ENCODE measurements around the gene TAF3.

Gene TAF3

GRCh38 chr10:7890781-7891180, 72.5 kb downstream of the TAF3 start:
- Histone ChIP-seq H2BK120ac (ENCODE audit: insufficient read depth, low read length, poor library complexity) (no peak overlapping the region), H3K4me1 (ENCODE audit: control insufficient read depth in 1 of 2, insufficient read depth in 2 of 2, low read length in 2 of 2) (peaks cover 2 to 3% of the 10 kb centered on the region in 2 experiments), H3K14ac (ENCODE audit: low read length) (no peak overlapping the region), H4K91ac (ENCODE audit: low read depth, low read length) (no peak overlapping the region), H4K12ac (ENCODE audit: low read depth, low read length) (no peak overlapping the region), H3K79me1 (ENCODE audit: low read length) (no peaks in the 10 kb centered on the region), H3K9me3 (ENCODE audit: insufficient read depth, low read depth, low read length) (no peaks in the 10 kb centered on the region), H2BK12ac (ENCODE audit: low read length) (no peak overlapping the region), H2AFZ (ENCODE audit: insufficient read depth, low read length, poor library complexity) (no peak overlapping the region), H3K4ac (ENCODE audit: low read depth, low read length) (no peak overlapping the region), H2AK5ac (ENCODE audit: low read length) (no peak overlapping the region), H3K27ac (ENCODE audit: low read depth, low read length) (no peak overlapping the region), H3K9ac (ENCODE audit: low read length) (no peak overlapping the region), H4K8ac (ENCODE audit: low read depth, low read length) (no peak overlapping the region), H3K79me2 (ENCODE audit: control insufficient read depth, insufficient read depth, low read length, poor library complexity) (no peaks in the 10 kb centered on the region), H3K4me2 (ENCODE audit: low read length) (no peak overlapping the region), H3K27me3 (ENCODE audit: insufficient read depth, low read length) (no peaks in the 10 kb centered on the region), H2BK5ac (ENCODE audit: low read depth, low read length, poor library complexity) (no peak overlapping the region), H3K18ac (ENCODE audit: low read length) (no peak overlapping the region), H3K36me3 (ENCODE audit: control insufficient read depth in 1 of 2, insufficient read depth in 2 of 2, low read length in 2 of 2) (no peaks in the 10 kb centered on the region), H3K23ac (ENCODE audit: low read length) (no peak overlapping the region), H3K4me3 (ENCODE audit: low read depth, low read length) (no peak overlapping the region)
- WGBS (ENCODE audit: extremely low coverage, insufficient coverage, insufficient read length), result no CpG with 5 or more reads among the region's 6 CpGs
- no peak for DNase-seq

DNA sequence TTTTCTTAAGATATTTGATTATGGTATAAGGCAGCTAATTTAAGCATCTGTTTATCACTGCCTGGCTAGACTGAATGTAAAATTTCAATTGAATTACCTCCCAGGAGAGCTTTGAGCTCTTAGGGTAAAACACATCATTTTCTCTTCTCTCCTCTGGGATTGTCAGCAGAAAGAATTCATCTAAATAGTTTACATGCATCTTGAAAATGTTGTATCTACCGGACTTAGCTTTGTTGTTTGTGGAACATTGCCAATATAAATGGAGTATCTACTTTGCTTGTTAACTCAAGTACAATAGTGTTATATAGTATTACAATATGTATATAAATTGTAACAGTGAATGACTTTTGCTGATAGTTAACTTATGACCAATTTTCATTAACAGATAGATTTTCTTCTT, 73.3 kb downstream of the TAF3 start:
- H2BK120ac ChIP-seq (ENCODE audit: insufficient read depth, low read length, poor library complexity), result no peak overlapping the region
- no peak overlapping the region for H3K14ac ChIP-seq (ENCODE audit: low read length)
- no peak overlapping the region for H3K4me3 ChIP-seq (ENCODE audit: low read depth, low read length)
- no peak overlapping the region for H3K27ac ChIP-seq (ENCODE audit: low read depth, low read length)
- no peaks in the 10 kb centered on the region for H3K79me1 ChIP-seq (ENCODE audit: low read length)
- no peak overlapping the region for H3K18ac ChIP-seq (ENCODE audit: low read length)
- no peak overlapping the region for H4K8ac ChIP-seq (ENCODE audit: low read depth, low read length)
- H2AK5ac ChIP-seq (ENCODE audit: low read length), result no peak overlapping the region
- H2BK5ac ChIP-seq (ENCODE audit: low read depth, low read length, poor library complexity), result no peak overlapping the region
- H2BK12ac ChIP-seq (ENCODE audit: low read length), result no peak overlapping the region
- DNase-seq, result no peak
- WGBS (ENCODE audit: extremely low coverage, insufficient coverage, insufficient read length), result no CpG with 5 or more reads among the region's 1 CpG
- H3K79me2 ChIP-seq (ENCODE audit: control insufficient read depth, insufficient read depth, low read length, poor library complexity), result no peaks in the 10 kb centered on the region
- no peak overlapping the region for H3K23ac ChIP-seq (ENCODE audit: low read length)
- H3K9me3 ChIP-seq (ENCODE audit: insufficient read depth, low read depth, low read length), result no peaks in the 10 kb centered on the region
- no peak overlapping the region for H3K4ac ChIP-seq (ENCODE audit: low read depth, low read length)
- no peak overlapping the region for H2AFZ ChIP-seq (ENCODE audit: insufficient read depth, low read length, poor library complexity)
- H3K36me3 ChIP-seq (ENCODE audit: control insufficient read depth in 1 of 2, insufficient read depth in 2 of 2, low read length in 2 of 2), result peaks cover 0 to 2% of the 10 kb centered on the region in 2 experiments
- no peak overlapping the region for H4K12ac ChIP-seq (ENCODE audit: low read depth, low read length)
- H3K27me3 ChIP-seq (ENCODE audit: insufficient read depth, low read length), result no peaks in the 10 kb centered on the region
- no peak overlapping the region for H3K4me2 ChIP-seq (ENCODE audit: low read length)
- H3K9ac ChIP-seq (ENCODE audit: low read length), result no peak overlapping the region
- no peak overlapping the region for H4K91ac ChIP-seq (ENCODE audit: low read depth, low read length)
- H3K4me1 ChIP-seq (ENCODE audit: control insufficient read depth in 1 of 2, insufficient read depth in 2 of 2, low read length in 2 of 2), result peaks cover 2 to 3% of the 10 kb centered on the region in 2 experiments

DNA sequence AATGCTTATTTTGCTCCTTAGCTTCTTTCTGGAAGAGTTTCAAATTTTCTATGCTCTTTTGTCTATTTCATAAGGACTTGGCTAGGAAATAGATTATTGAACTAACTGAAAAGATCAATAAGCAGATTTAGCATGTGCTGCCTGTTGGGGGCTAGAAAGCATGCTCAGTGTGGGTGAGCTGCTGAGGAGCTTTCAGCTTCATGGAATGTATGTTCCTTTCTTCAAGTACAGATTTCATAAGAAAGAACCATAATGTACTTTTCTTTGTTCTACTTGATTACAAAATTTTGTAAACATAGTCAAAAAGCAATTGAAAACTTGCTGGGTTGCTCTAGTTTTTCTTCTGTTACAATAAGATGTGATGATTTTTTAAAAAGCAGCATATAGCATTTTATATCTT, 73.8 kb downstream of the TAF3 start:
- Histone ChIP-seq H3K4me2 (ENCODE audit: low read length) (no peak overlapping the region), H2AFZ (ENCODE audit: insufficient read depth, low read length, poor library complexity) (no peak overlapping the region), H2BK12ac (ENCODE audit: low read length) (no peak overlapping the region), H3K4me1 (ENCODE audit: control insufficient read depth in 1 of 2, insufficient read depth in 2 of 2, low read length in 2 of 2) (peaks cover 2 to 3% of the 10 kb centered on the region in 2 experiments), H3K18ac (ENCODE audit: low read length) (no peak overlapping the region), H3K36me3 (ENCODE audit: control insufficient read depth in 1 of 2, insufficient read depth in 2 of 2, low read length in 2 of 2) (peaks cover 0 to 2% of the 10 kb centered on the region in 2 experiments), H4K91ac (ENCODE audit: low read depth, low read length) (no peak overlapping the region), H3K23ac (ENCODE audit: low read length) (no peak overlapping the region), H3K27ac (ENCODE audit: low read depth, low read length) (no peak overlapping the region), H2BK5ac (ENCODE audit: low read depth, low read length, poor library complexity) (no peak overlapping the region), H4K12ac (ENCODE audit: low read depth, low read length) (no peak overlapping the region), H3K4me3 (ENCODE audit: low read depth, low read length) (no peak overlapping the region), H3K14ac (ENCODE audit: low read length) (no peak overlapping the region), H4K8ac (ENCODE audit: low read depth, low read length) (no peak overlapping the region), H3K9me3 (ENCODE audit: insufficient read depth, low read depth, low read length) (no peaks in the 10 kb centered on the region), H3K79me2 (ENCODE audit: control insufficient read depth, insufficient read depth, low read length, poor library complexity) (no peaks in the 10 kb centered on the region), H2AK5ac (ENCODE audit: low read length) (no peak overlapping the region), H3K4ac (ENCODE audit: low read depth, low read length) (no peak overlapping the region), H2BK120ac (ENCODE audit: insufficient read depth, low read length, poor library complexity) (no peak overlapping the region), H3K79me1 (ENCODE audit: low read length) (no peaks in the 10 kb centered on the region), H3K27me3 (ENCODE audit: insufficient read depth, low read length) (no peaks in the 10 kb centered on the region), H3K9ac (ENCODE audit: low read length) (no peak overlapping the region)
- no peak for DNase-seq

- H3K79me1 ChIP-seq (ENCODE audit: low read length), result no peaks in the 10 kb centered on the region
Observed at GRCh38 chr10:7895699-7896090, 77.4 kb downstream of the TAF3 start.

More at GRCh38 chr10:7895699-7896090, 77.4 kb downstream of the TAF3 start:
- Histone ChIP-seq H4K91ac (ENCODE audit: low read depth, low read length) (no peak overlapping the region), H2BK12ac (ENCODE audit: low read length) (no peak overlapping the region), H3K27ac (ENCODE audit: low read depth, low read length) (no peak overlapping the region), H3K36me3 (ENCODE audit: control insufficient read depth in 1 of 2, insufficient read depth in 2 of 2, low read length in 2 of 2) (peaks cover 2 to 3% of the 10 kb centered on the region in 2 experiments), H3K4ac (ENCODE audit: low read depth, low read length) (no peak overlapping the region), H3K18ac (ENCODE audit: low read length) (no peak overlapping the region), H3K9me3 (ENCODE audit: insufficient read depth, low read depth, low read length) (no peaks in the 10 kb centered on the region), H2AFZ (ENCODE audit: insufficient read depth, low read length, poor library complexity) (no peak overlapping the region), H2BK120ac (ENCODE audit: insufficient read depth, low read length, poor library complexity) (no peak overlapping the region), H2AK5ac (ENCODE audit: low read length) (no peak overlapping the region), H3K79me2 (ENCODE audit: control insufficient read depth, insufficient read depth, low read length, poor library complexity) (no peaks in the 10 kb centered on the region), H3K23ac (ENCODE audit: low read length) (no peak overlapping the region), H3K4me1 (ENCODE audit: control insufficient read depth in 1 of 2, insufficient read depth in 2 of 2, low read length in 2 of 2) (peaks cover 2 to 3% of the 10 kb centered on the region in 2 experiments), H3K4me2 (ENCODE audit: low read length) (no peak overlapping the region), H4K8ac (ENCODE audit: low read depth, low read length) (no peak overlapping the region), H3K4me3 (ENCODE audit: low read depth, low read length) (no peak overlapping the region), H3K14ac (ENCODE audit: low read length) (no peak overlapping the region), H2BK5ac (ENCODE audit: low read depth, low read length, poor library complexity) (no peak overlapping the region), H3K9ac (ENCODE audit: low read length) (no peak overlapping the region), H3K27me3 (ENCODE audit: insufficient read depth, low read length) (no peaks in the 10 kb centered on the region), H4K12ac (ENCODE audit: low read depth, low read length) (no peak overlapping the region)
- DNase-seq, result peak in 1 of 2 donors; percentile 27
- no CpG with 5 or more reads among the region's 6 CpGs for WGBS (ENCODE audit: extremely low coverage, insufficient coverage, insufficient read length)
